Measurements from ENCODE around the gene SLC34A1.

SLC34A1 gene

GRCh38 chr5:177428574-177429217 is 44.5 kb downstream of the SLC34A1 start:
- TF ChIP-seq CTCF (IDR thresholded peaks at IDR 0.05; ENCODE audit: extremely low read depth, missing control alignments) = no peak
- no peak for DNase-seq (ENCODE audit: low spot score)

GRCh38 chr5:177429248-177430040 is 45.2 kb downstream of the SLC34A1 start:
- peak; percentile 82 for DNase-seq (ENCODE audit: low spot score)

GRCh38 chr5:177430140-177430951 is 46.1 kb downstream of the SLC34A1 start:
- DNase-seq (ENCODE audit: low spot score) = peak; percentile 68
- no peak for TF ChIP-seq CTCF (IDR thresholded peaks at IDR 0.05; ENCODE audit: extremely low read depth, missing control alignments)

More at GRCh38 chr5:177429248-177430040, 45.2 kb downstream of the SLC34A1 start:
- TF ChIP-seq CTCF (IDR thresholded peaks at IDR 0.05; ENCODE audit: extremely low read depth, missing control alignments) = no peak

- TF ChIP-seq CTCF (IDR thresholded peaks at IDR 0.05; ENCODE audit: extremely low read depth, missing control alignments) = no peak
- no peak for DNase-seq (ENCODE audit: low spot score)
These were observed 46.7 kb downstream of the SLC34A1 start for GRCh38 chr5:177430972-177431316.

GRCh38 chr5:177431317-177432142 is 47.3 kb downstream of the SLC34A1 start:
- no peak for TF ChIP-seq CTCF (IDR thresholded peaks at IDR 0.05; ENCODE audit: extremely low read depth, missing control alignments)
- peak; percentile 72 for DNase-seq (ENCODE audit: low spot score)

- DNase-seq (ENCODE audit: low spot score) = no peak
- no peak for TF ChIP-seq CTCF (IDR thresholded peaks at IDR 0.05; ENCODE audit: extremely low read depth, missing control alignments)
These were observed 48.1 kb downstream of the SLC34A1 start for GRCh38 chr5:177432143-177432838.
